COR-L47 (cell line): ENCODE results near the gene PSMG2.

Experiments
- DNase-seq: peaks from one replicate; lab custom pipeline; 2025; lab: John Stamatoyannopoulos, UW

The PSMG2 gene

DNA sequence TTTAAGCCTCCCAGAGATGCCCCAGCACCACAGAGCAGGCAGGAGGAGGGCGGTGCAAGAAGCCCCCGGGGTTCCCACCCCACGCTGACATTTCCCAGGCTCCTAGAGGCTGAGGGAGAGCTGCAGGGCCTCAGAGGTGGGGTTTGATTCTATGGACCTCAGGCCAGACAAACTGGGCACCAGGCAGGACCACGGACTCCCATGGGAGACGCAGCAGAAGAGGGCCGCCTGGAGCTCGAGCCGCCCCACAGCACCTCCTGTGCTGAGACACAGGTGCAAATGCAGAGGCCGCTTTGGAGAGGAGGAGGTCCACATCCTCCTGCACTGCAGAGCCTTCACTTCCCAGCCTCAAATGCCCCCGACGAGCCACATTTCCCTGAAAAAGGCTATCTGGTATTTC, 62.7 kb downstream of the PSMG2 start:
- DNase-seq: no peak

- DNase-seq: no peak
These were observed 64.2 kb downstream of the PSMG2 start for GRCh38 chr18:12766986-12767433.

DNA sequence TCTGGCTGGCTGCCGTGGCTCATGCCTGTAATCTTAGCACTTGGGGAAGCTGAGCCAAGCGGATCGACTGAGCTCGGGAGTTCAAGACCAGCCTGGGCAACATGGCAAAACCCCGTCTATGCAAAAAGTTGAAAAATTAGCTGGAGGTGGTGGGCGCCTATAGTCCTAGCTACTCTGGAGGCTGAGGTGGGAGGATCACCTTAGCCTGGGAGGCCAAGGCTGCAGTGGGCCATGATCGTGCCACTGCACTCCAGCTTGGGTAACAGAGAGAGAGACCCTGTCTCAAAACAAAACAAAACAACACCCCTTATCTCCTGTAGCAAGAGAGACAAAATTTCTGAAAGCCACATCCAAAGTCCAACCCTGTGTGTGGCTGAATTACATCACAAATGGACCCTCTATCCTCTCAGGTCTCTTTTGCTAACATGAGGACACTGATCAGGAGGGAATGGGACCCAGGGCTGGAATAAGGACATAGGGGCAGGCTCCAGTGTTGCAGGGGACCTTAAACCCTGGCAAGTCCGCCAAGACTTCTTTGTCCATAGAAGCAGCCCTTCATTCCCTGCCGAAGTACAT, 64.8 kb downstream of the PSMG2 start:
- DNase-seq: no peak

- DNase-seq: no peak
These were observed 65.8 kb downstream of the PSMG2 start for GRCh38 chr18:12768625-12769024.

DNA sequence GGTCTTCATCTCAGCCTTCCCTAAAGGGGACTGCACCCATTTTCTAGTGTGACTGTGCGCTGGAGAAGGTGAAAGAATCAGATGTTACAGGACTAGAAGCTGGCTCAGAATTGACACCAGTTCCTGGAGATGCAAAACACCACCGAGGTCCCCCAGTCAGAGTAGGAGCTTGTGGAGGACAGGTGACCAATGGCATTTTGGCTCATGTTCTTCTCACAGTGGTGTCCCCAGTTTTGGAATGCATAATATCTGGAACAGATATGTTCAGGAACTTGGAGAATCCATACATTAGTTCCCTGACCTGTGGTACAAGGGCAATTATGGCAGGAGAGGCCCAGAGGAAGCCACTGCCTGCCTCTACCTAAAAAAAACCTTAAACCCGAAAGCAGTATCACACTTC, 66.3 kb downstream of the PSMG2 start:
- no peak for DNase-seq

GRCh38 chr18:12769644-12770440, 67.0 kb downstream of the PSMG2 start:
- DNase-seq: no peak

GRCh38 chr18:12770469-12771219, 67.8 kb downstream of the PSMG2 start:
- DNase-seq: no peak

- no peak for DNase-seq
These were observed 69.3 kb downstream of the PSMG2 start for GRCh38 chr18:12772111-12772510.

DNA sequence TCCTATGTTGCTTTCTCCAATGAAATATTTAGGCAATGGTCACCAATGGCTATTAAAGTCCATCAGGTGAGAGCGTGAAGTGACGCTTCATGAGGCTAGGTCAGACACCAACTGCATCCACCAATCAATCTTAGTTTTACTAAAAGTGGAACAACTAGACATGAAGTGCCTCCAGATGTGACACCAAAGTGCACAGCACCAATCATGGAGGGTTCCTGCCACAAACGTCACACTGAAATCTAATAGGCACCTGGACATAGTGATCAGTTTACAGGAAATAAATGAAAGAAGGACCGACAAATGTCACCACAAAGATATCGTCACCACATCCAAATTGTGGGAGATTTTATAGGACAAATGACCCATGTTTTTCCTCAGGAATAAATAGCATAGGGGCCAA, 70.5 kb downstream of the PSMG2 start:
- no peak for DNase-seq

GRCh38 chr18:12774982-12775381, 72.1 kb downstream of the PSMG2 start:
- DNase-seq: no peak
